ENCODE results near the gene MAMDC4. TPM values are rescaled to one million over a fixed set of nuclear protein-coding genes. Genes with fewer than 3 reads are reported as not detected.
A peak's percentile ranks its signal among the peaks of the same experiment; 100 is the strongest.

Gene MAMDC4
- total RNA-seq, 4 donors from 2014 or later = 30.8 to 50.4 (median 41.4) TPM

DNA sequence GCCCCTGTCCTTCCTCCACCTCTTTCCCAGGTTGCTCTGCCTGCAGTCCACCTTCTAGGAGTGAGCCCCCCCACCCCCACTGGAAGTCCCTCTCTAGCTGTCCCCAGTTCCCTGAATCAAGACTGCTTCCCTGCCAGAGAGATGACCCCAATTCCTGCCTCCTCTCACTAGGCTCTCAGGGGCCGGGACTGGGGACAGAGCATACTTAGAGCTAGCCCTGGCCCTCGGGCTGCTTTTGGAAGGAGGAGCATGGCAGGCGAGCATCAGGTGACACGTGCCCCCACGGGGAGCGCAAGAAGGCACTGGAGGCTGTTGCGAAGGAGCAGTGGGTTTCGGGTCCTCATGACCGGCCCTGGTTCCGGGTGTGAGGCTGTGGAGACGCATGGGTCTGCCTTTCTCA lies 43.9 kb downstream of the MAMDC4 start:
- no peak for TF ChIP-seq POLR2A (IDR thresholded peaks at IDR 0.05)
- TF ChIP-seq, protein P1, sequence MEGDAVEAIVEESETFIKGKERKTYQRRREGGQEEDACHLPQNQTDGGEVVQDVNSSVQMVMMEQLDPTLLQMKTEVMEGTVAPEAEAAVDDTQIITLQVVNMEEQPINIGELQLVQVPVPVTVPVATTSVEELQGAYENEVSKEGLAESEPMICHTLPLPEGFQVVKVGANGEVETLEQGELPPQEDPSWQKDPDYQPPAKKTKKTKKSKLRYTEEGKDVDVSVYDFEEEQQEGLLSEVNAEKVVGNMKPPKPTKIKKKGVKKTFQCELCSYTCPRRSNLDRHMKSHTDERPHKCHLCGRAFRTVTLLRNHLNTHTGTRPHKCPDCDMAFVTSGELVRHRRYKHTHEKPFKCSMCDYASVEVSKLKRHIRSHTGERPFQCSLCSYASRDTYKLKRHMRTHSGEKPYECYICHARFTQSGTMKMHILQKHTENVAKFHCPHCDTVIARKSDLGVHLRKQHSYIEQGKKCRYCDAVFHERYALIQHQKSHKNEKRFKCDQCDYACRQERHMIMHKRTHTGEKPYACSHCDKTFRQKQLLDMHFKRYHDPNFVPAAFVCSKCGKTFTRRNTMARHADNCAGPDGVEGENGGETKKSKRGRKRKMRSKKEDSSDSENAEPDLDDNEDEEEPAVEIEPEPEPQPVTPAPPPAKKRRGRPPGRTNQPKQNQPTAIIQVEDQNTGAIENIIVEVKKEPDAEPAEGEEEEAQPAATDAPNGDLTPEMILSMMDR (IDR thresholded peaks at IDR 0.05) = no peak
- no peaks in the 10 kb centered on the region for H3K9me3 ChIP-seq
- no peak overlapping the region for H3K27ac ChIP-seq
- peaks cover 0 to 25% (median under 1%) of the 10 kb centered on the region in 4 donors for H3K4me1 ChIP-seq
- peaks cover 0 to 20% (median 0%) of the 10 kb centered on the region in 3 donors for H3K36me3 ChIP-seq
- H3K27me3 ChIP-seq = no peaks in the 10 kb centered on the region
- H3K4me3 ChIP-seq = no peak overlapping the region
- peak in 1 of 3 donors; percentile 37 for DNase-seq

DNA sequence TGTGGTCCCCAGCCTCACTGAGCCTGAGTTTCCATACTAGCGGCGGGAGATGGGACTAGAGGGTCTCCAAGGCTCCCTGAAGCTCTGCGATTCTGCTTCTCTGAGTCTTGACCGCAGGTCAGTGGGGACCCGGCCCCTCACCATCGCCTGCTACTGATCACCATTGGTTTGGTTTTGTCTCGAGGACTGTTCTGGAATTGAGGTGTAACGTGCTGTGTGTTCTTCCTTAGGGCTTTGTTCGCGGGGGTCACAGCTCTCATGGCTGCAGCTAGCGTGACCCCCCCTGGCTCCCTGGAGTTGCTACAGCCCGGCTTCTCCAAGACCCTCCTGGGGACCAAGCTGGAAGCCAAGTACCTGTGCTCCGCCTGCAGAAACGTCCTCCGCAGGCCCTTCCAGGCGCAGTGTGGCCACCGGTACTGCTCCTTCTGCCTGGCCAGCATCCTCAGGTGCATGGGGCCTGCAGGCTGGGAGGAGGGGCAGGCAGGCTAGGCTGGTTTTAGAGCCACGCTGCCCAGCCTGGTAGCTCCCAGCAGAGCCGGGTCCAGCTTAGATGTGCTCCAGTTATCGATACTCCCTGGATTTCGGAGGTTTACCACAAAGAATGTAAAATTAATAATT lies 46.4 kb downstream of the MAMDC4 start:
- no peak for TF ChIP-seq POLR2A (IDR thresholded peaks at IDR 0.05)
- TF ChIP-seq, protein P1 (IDR thresholded peaks at IDR 0.05) = no peak
- Histone ChIP-seq H3K27me3 (no peaks in the 10 kb centered on the region), H3K36me3 (peaks cover 0 to 16% (median 0%) of the 10 kb centered on the region in 3 donors), H3K9me3 (no peaks in the 10 kb centered on the region), H3K4me1 (peaks cover 8 to 50% (median 21%) of the 10 kb centered on the region in 4 donors), H3K4me3 (no peak overlapping the region), H3K27ac (peak overlapping the region in 2 of 4 donors; percentile 19 to 29)
- DNase-seq = no peak

DNA sequence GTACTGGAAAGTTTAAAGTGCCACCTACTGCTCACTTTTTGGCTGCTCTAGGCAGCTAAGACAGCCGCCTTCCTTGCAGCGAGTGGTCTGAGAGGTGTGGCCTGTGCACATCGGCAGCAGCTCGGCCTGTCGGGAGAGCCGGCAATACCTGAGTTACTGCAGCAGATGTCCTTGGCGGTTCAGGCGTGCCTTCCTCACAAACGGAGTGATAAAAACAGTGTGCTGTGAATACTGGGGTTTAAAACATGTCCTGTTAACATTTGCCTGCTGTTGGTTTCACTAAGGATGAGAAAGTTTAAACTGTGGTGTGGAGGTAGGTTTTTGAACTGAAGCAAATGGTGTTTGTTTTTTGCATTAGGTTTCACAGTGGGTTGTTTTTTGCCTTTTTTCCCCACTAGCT lies 47.0 kb downstream of the MAMDC4 start:
- peak in 2 of 3 donors; percentile 44 to 70 for DNase-seq
- Histone ChIP-seq H3K9me3 (no peaks in the 10 kb centered on the region), H3K4me3 (no peak overlapping the region), H3K4me1 (peaks cover 8 to 56% (median 21%) of the 10 kb centered on the region in 4 donors), H3K27ac (peak overlapping the region in 2 of 4 donors; percentile 29 to 34), H3K36me3 (peaks cover 0 to 16% (median 0%) of the 10 kb centered on the region in 3 donors), H3K27me3 (no peaks in the 10 kb centered on the region)
- TF ChIP-seq, protein P1 (IDR thresholded peaks at IDR 0.05) = peak in 1 of 6 experiments; percentile 20
- TF ChIP-seq POLR2A (IDR thresholded peaks at IDR 0.05) = no peak

DNA sequence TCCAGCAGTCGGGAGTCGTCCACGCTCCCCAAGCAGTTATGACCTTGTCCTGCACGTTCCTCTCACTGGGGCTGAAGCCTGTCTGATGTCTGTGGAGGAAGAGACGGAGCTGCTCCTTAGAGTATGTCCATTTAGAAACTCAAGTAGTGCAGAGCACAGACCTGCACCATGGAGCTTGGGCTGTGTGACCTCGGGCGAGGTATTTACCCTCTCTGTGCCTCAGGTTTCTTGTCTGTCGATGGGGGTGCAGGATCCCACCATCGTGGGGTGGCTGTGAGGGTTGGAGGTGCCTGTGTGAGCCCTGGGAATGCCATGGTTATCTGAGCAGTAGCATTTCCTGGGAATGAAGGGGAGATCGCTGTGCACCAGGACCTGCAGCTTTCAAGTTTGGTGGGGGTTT lies 48.4 kb downstream of the MAMDC4 start:
- Histone ChIP-seq H3K36me3 (peaks cover 0 to 16% (median 0%) of the 10 kb centered on the region in 3 donors), H3K4me1 (peaks cover 8 to 57% (median 21%) of the 10 kb centered on the region in 4 donors), H3K27me3 (no peaks in the 10 kb centered on the region), H3K27ac (peak overlapping the region; percentile 74 to 97 (median 93)), H3K4me3 (no peak overlapping the region), H3K9me3 (no peaks in the 10 kb centered on the region)
- no peak for TF ChIP-seq POLR2A (IDR thresholded peaks at IDR 0.05)
- TF ChIP-seq, protein P1 (IDR thresholded peaks at IDR 0.05) = no peak
- no peak for DNase-seq

DNA sequence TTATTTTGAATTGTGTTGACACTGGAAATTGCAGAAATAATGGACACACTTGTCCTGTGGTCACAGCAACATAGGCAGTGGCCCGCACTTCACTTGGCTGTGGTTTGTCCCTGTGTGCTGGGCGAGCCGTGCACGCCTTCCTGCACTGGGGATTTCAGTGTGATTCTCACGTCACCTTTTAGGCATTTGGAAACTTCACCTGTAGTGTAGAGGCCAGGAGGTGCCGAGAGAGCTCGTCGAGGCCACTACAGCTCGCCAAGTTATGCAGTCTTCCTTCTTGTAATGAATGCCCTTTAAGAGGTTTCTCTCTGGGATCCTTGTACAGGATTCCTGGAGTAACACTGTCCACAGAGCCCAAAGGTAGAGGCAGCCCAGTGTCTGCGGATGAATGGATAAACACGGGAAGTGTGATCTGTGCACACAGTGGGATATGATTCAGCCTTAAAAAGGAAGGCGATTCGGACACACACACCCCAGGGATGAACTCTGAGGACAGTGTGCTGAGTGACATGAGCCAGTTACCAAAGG lies 48.9 kb downstream of the MAMDC4 start:
- Histone ChIP-seq H3K4me3 (peak overlapping the region in 1 of 4 donors; percentile 20), H3K27me3 (no peaks in the 10 kb centered on the region), H3K36me3 (peaks cover 0 to 16% (median 0%) of the 10 kb centered on the region in 3 donors), H3K27ac (peak overlapping the region; percentile 74 to 97 (median 93)), H3K4me1 (peaks cover 8 to 57% (median 21%) of the 10 kb centered on the region in 4 donors), H3K9me3 (no peaks in the 10 kb centered on the region)
- TF ChIP-seq, protein P1 (IDR thresholded peaks at IDR 0.05) = no peak
- no peak for TF ChIP-seq POLR2A (IDR thresholded peaks at IDR 0.05)
- no peak for DNase-seq
